CD4-positive, alpha-beta T cell treated with Interleukin-1 beta for 1 hour (primary cell): ENCODE data around the gene TCP10L.
"Not testable (repeated sequence)": the region's sequence is repeated elsewhere in the genome, so short reads cannot be mapped to it uniquely, and the experiment has no call there.

Experiments used
- DNase-seq, 2 donors: peaks; one replicate each; pipeline ENCODE4 v3.0.0-alpha.2; 2020 to 2022

The TCP10L gene

DNA sequence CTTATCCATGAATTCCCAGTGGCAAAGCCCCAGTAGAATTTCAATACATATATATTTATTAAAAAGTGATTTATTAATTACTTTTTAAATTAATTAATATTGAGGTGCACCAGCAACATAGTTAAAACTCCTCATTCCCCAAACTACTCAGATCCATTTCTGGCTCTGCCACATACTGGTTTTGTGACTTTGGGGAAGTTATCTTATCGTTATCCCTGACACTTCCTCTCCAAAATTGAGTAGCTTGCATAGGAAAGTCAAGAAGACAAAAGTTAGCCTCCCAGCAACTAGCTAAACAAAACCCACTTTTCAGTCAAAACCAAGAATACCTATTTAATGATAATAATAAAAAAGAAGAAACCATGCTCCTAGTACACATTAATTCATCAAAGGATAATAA is 35.9 kb downstream of the TCP10L start:
- no peak for DNase-seq

GRCh38 chr21:32548978-32549377 is 36.3 kb downstream of the TCP10L start:
- DNase-seq: no peak

DNA sequence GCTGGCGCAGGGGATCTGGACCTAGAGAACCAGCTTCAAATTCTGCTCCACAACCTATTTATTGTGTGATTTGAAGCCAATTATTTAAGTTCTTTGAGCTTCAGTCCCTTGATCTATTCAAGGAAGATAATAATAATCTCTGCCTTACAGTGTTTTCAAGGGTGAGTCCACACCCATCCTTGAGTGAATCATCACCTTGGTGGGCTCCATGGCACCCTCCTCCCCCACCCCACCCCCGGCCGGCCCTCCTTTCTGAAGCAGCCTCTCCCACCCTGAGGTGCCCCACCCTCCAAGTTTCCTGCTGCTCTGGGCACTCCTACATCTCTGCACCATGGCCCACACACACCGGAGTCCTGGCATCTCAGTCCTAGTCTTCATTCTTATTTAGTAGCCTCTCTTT is 38.3 kb downstream of the TCP10L start:
- DNase-seq: no peak

DNA sequence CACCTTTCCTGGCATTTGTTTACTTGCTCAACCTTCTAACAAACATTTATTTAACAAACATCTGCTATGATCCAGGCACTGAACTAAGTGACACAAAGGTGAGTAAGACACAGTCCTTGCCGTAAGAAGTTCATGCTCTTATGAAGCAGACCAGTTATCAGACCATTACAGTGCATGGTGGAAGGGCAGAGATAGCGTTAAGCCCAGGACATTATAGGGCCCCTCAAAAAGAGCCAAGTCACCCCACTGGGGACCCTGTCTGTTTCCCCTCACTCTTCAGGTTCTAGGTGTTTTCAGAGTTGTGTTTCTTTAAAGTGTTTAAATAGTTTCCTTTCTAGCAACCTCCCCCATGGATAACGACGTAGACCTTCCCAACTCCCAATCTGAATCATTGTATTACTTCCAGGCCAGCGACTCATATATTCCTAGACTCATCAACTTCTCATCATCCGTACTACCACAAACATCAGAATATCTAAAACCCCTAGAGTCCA is 39.3 kb downstream of the TCP10L start:
- DNase-seq: no peak

- DNase-seq: no peak
Measured at GRCh38 chr21:32544697-32545096, 40.6 kb downstream of the TCP10L start.

GRCh38 chr21:32543975-32544374 is 41.3 kb downstream of the TCP10L start:
- no peak for DNase-seq

DNA sequence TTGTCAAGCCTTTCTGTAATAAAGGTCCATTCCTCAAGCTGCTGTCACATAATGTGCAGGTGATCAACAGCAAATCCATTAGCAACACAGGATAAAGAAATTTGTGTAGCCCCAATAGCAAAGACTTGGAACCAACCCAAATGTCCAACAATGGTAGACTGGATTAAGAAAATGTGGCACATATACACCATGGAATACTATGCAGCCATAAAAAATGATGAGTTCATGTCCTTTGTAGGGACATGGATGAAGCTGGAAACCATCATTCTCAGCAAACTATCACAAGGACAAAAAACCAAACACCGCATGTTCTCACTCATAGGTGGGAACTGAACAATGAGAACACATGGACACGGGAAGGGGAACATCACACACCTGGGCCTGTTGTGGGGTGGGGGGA is 42.3 kb downstream of the TCP10L start:
- DNase-seq: not testable (repeated sequence)

GRCh38 chr21:32539378-32539777 is 45.9 kb downstream of the TCP10L start:
- no peak for DNase-seq

- DNase-seq: peak; percentile 11 to 12
Measured at GRCh38 chr21:32538147-32538792, 47.1 kb downstream of the TCP10L start.

DNA sequence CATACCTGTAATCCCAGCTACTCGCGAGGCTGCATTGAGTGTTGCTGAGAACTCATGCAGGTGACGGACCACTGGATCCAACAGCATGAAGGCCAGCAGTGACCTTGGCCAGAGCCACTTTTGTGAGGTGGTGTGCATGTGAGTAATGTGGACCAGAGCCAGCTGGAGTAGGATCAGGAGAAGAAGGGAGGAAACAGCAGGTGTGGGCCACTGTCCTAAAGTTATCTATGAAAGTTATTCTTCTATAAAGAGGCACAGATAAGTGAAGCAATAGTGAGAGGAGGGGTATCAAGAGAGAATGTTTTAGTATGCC is 47.8 kb downstream of the TCP10L start:
- DNase-seq: no peak

DNA sequence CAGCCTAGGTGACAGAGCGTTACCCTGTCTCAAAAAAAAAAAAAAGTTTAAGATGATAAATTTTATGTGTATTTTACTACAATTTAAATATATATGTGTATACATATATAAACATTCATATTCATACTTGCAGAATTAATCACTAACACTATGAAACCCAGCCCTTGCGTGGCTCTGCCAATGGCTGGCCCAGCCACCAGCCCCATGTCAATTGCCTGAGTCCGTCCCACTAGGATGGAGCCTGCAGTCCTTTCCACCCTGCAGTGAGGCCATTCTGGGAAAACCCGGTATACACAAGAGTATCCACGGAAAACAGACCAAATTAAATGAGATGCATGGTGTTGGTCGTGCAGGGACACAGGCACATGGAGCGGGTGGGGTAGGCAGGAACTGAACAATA is 49.7 kb downstream of the TCP10L start:
- DNase-seq: no peak

DNA sequence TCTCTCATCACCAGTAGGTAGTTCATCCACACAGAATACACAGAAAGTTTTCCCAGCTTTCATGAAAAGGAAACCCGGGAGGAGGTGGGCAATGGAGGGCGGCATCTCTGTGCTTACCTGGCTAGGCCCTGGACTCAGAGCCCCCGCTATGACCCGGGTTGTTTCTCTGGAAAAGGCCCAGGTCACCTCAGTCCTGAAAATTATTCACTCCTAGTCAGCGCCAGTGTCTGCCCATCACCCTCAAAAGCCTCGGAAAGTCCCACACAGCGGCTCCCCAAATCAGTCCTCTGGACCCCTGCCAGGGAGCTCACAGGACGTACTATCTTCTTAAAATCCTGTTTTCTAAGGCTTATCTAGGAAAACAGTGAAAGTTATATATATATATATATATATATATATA is 51.2 kb downstream of the TCP10L start:
- DNase-seq: no peak

GRCh38 chr21:32533611-32534010 is 51.7 kb downstream of the TCP10L start:
- no peak for DNase-seq

DNA sequence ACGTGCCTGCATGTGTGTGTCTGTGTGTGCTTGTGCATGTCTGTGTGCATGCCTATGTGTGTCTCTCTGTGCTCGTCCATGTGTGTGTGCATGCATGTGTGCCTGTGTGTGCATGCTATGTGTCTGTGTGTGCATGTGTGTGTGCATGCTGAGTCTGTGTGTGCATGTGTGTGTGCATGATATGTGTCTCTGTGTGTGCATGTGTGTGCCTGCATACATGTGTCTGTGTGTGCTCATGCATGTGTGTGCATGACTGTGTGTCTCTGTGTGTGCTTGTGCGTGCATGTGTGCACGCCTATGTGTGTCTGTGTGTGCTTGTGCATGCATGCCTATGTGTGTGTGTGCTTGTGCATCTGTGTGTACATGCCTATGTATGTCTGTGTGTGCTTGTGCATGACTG is 52.3 kb downstream of the TCP10L start:
- DNase-seq: no peak

DNA sequence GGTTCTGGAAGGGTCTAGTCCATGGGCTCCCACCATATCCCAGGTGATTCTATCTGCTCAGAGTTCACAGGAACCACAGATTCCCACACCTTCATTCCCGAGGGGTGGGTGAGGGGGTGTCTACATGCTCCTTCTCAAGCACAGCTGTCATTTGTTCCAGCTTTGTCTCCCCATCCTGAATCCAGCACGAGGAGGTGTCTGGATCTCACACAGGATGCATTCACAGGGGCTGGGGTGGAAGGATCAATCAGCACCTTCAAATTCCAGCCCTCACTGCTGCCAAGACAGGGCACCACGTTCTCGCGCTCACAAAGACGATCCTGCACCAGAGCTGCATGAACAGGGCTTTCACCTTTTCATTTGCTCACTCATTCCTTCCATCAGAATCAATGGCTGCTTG is 52.7 kb downstream of the TCP10L start:
- DNase-seq: no peak

DNA sequence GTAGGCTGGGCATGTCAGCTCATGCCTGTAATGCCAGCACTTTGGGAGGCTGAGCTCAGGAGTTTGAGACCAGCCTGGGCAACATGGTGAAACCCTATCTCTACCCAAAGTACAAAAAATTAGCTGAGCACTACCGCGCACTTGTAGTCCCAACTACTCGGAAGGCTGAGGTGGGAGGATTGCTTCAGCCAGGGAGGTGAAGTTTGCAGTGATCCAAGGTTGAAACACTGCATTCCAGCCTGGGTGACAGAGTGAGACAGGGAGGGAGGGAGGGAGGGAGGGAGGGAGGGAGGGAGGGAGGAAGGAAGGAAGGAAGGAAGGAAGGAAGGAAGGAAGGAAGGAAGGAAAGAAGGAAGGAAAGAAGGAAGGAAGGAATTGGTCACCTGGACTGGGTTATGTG is 53.8 kb downstream of the TCP10L start:
- not testable (repeated sequence) for DNase-seq

DNA sequence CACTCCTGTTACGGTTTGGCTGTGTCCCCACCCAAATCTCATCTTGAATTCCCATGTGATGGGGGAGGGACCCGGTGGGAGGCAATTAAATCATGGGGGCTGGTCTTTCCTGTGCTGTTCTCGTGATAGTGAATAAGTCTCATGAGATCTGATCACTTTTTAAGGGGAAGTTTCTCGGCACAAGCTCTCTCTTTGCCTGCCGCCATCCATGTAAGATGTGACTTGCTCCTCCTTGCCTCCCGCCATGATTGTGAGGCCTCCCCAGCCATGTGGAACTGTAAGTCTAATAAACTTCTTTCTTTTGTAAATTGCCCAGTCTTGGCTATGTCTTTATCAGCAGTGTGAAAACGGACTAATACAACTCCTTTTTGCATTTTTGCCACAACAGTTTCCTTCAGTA is 54.5 kb downstream of the TCP10L start:
- not testable (repeated sequence) for DNase-seq

- no peak for DNase-seq
Measured at GRCh38 chr21:32529679-32530078, 55.6 kb downstream of the TCP10L start.

DNA sequence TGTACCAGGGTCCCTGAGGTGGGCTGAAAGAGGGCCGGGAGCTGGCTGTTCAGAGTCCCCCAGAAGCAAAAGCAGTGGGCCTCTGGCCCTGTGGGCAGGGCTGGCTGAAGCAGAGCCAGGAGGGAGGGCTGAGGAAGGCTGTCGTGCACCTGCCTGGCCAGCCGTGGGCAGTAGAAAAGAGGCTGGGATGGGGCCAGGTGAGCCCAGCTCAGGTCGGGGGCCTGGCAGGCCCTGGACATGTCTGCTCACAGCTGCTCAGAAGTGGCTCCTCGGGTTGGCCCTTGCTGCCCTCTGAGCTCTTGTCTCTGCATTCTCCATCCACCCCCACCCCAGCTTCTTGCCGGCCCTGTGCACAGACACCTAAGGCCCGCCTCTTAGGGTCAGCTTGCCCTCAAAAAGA is 60.0 kb downstream of the TCP10L start:
- no peak for DNase-seq

DNA sequence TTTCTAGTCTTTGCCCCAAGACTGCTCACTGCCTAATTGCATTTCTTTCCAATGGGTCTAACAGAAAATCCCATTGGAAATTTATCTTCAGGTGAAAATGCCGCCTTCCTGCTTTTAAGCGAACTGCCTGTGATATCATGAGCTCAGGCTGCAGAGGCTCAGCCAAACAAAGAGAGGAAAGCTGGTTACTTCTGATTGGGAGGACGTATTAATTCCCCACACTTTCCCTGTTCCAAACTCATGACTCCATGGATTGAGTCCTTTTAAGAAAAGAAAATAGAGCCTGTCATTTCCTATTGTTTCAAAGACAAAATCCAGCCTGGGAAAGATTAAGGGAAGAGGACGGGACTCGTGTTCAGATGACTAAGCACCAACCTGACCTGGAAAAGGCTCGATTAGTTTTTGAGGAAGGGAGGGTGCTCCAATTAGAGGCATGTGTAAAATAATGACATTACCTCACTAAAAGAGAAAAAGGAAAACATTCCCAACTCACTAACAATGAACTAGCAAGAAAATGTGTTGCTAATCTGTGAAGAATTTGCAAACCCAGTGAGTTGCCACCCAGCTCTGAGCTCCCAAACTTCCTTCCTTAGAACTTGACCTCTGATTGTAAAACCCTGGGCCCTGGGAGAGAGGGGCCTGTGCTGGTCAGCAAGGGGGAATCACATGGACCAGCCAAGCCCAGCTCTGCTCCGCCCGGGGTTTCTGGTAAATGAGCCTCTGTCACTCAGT is 61.2 kb downstream of the TCP10L start:
- no peak for DNase-seq
